ENCODE measurements around the gene PIP5K1B.

PIP5K1B gene

GRCh38 chr9:68925175-68925574 lies 220.1 kb downstream of the PIP5K1B start:
- DNase-seq = no peak

- no peak for DNase-seq
Measured at GRCh38 chr9:68927165-68927564, 222.1 kb downstream of the PIP5K1B start.

GRCh38 chr9:68931821-68932220 lies 226.8 kb downstream of the PIP5K1B start:
- DNase-seq = no peak

GRCh38 chr9:68932458-68932857 lies 227.4 kb downstream of the PIP5K1B start:
- DNase-seq = no peak

- no peak for DNase-seq
Measured at GRCh38 chr9:68933434-68934328, 228.6 kb downstream of the PIP5K1B start.

- DNase-seq = no peak
Measured at GRCh38 chr9:68934329-68934644, 229.2 kb downstream of the PIP5K1B start.

- DNase-seq = no peak
Measured at GRCh38 chr9:68940573-68940972, 235.5 kb downstream of the PIP5K1B start.

- DNase-seq = no peak
Measured at GRCh38 chr9:68941780-68942459, 236.9 kb downstream of the PIP5K1B start.

GRCh38 chr9:68942790-68943189 lies 237.8 kb downstream of the PIP5K1B start:
- no peak for DNase-seq

- no peak for DNase-seq
Measured at GRCh38 chr9:68947015-68947414, 242.0 kb downstream of the PIP5K1B start.

GRCh38 chr9:68947842-68948569 lies 243.0 kb downstream of the PIP5K1B start:
- DNase-seq = no peak

- DNase-seq = no peak
Measured at GRCh38 chr9:68949271-68950000, 244.4 kb downstream of the PIP5K1B start.

GRCh38 chr9:68950188-68950587 lies 245.1 kb downstream of the PIP5K1B start:
- no peak for DNase-seq

- DNase-seq = no peak
Measured at GRCh38 chr9:68950689-68951088, 245.6 kb downstream of the PIP5K1B start.

- DNase-seq = no peak
Measured at GRCh38 chr9:68951879-68952659, 247.0 kb downstream of the PIP5K1B start.

- no peak for DNase-seq
Measured at GRCh38 chr9:68953771-68954170, 248.7 kb downstream of the PIP5K1B start.

- DNase-seq = no peak
Measured at GRCh38 chr9:68955330-68955729, 250.3 kb downstream of the PIP5K1B start.

GRCh38 chr9:68957479-68957878 lies 252.4 kb downstream of the PIP5K1B start:
- no peak for DNase-seq

GRCh38 chr9:68961587-68961986 lies 256.5 kb downstream of the PIP5K1B start:
- no peak for DNase-seq

GRCh38 chr9:68963416-68963815 lies 258.4 kb downstream of the PIP5K1B start:
- DNase-seq = no peak

- no peak for DNase-seq
Measured at GRCh38 chr9:68964102-68964541, 259.1 kb downstream of the PIP5K1B start.

- no peak for DNase-seq
Measured at GRCh38 chr9:68964765-68965164, 259.7 kb downstream of the PIP5K1B start.
